MCF 10A (cell line): Measurements from ENCODE around the gene ARMC6. TPM values are rescaled to one million over a fixed set of nuclear protein-coding genes. Genes with fewer than 3 reads are reported as not detected.

ENCODE experiments used
- BruUV-seq: library from RNA; stranded (reverse); fragments of 400-500 nt; replicated peaks from 2 replicates; lab custom pipeline; 2021; lab: Mats Ljungman, UMichigan
- CTCF ChIA-PET: fragments of 300-600 bp; sonication (Branson Sonifier 250); formaldehyde crosslinking; extraction: SDS; loops from one replicate; lab custom pipeline; 2021; ENCODE audit warnings: antibody characterized with exemption, inconsistent platforms; lab: Yijun Ruan, JAX
- POLR2A ChIA-PET: fragments of 300-600, 350-650 bp; sonication (Branson Sonifier 250); formaldehyde crosslinking; extraction: SDS; loops from one replicate; lab custom pipeline; 2020; ENCODE audit warnings: antibody characterized with exemption, inconsistent platforms; lab: Yijun Ruan, JAX
- DNase-seq: peaks from one replicate; pipeline ENCODE4 v3.0.0-alpha.2; 2018; ENCODE audit not compliant: unreplicated experiment
- H3K27ac Mint-ChIP-seq: one replicate; pipeline ENCODE4 v1.8.0; 2022; ENCODE audit warnings: mild to moderate bottlenecking, low read depth, mixed read lengths; ENCODE audit not compliant: unreplicated experiment
- H3K27me3 Mint-ChIP-seq: one replicate; pipeline ENCODE4 v1.8.0; 2022; ENCODE audit warnings: mixed read lengths; ENCODE audit not compliant: insufficient read depth, unreplicated experiment
- H3K36me3 Mint-ChIP-seq: one replicate; pipeline ENCODE4 v1.8.0; 2022; ENCODE audit warnings: mild to moderate bottlenecking, moderate library complexity, mixed read lengths; ENCODE audit not compliant: insufficient read depth, unreplicated experiment
- H3K4me1 Mint-ChIP-seq: one replicate; pipeline ENCODE4 v1.8.0; 2022; ENCODE audit warnings: mixed read lengths; ENCODE audit not compliant: insufficient read depth, unreplicated experiment
- H3K4me3 Mint-ChIP-seq: one replicate; pipeline ENCODE4 v1.8.0; 2022; ENCODE audit warnings: mild to moderate bottlenecking, moderate library complexity, mixed read lengths; ENCODE audit not compliant: unreplicated experiment
- H3K9me3 Mint-ChIP-seq: one replicate; pipeline ENCODE4 v1.8.0; 2022; ENCODE audit warnings: mixed read lengths; ENCODE audit not compliant: unreplicated experiment
- CTCF ChIP-seq: fragments of 200-600 bp; IDR thresholded peaks from one replicate; pipeline ENCODE4 v1.8.0; 2022; ENCODE audit warnings: antibody characterized with exemption, mild to moderate bottlenecking; ENCODE audit not compliant: unreplicated experiment
- intact Hi-C: fragments of 100-400 bp; cut with micrococcal nuclease; formaldehyde crosslinking; loops from 2 replicates; pipeline ENCODE4 v1.14.1; 2022
- total RNA-seq: library from RNA; stranded (reverse); gene quantifications from 2 replicates; pipeline ENCODE4 v1.2.3, GENCODE V29; 2022

Gene ARMC6
- total RNA-seq, 1 experiment from 2014 or later: 37.1 TPM

- H3K36me3 Mint-ChIP-seq: peaks cover 27% of the 10 kb centered on the region
- no peaks in the 10 kb centered on the region for H3K9me3 Mint-ChIP-seq
- intact Hi-C loops: no loop called here
- no peaks in the 10 kb centered on the region for H3K27me3 Mint-ChIP-seq
- CTCF ChIA-PET: interaction anchor here (0.6 to 0.7 kb wide), 2 partner anchors 8 to 16 kb away, joined by 3 to 4 read pairs; no protein-coding TSS in a partner anchor
- no peak overlapping the region for H3K27ac Mint-ChIP-seq
- no peak for TF ChIP-seq CTCF
- H3K4me1 Mint-ChIP-seq: peaks cover 5% of the 10 kb centered on the region
- BruUV-seq: no TSS peak
- DNase-seq: no peak
- no peak overlapping the region for H3K4me3 Mint-ChIP-seq
- POLR2A ChIA-PET: interaction anchor here (0.9 to 1.2 kb wide), 2 partner anchors 23 to 99 kb away, joined by 4 to 8 read pairs; no protein-coding TSS in a partner anchor
Observed at GRCh38 chr19:19039901-19040300, 6.5 kb downstream of the ARMC6 start.

- ChIA-PET CTCF (interaction anchor here (0.6 to 0.7 kb wide), 3 partner anchors 9 to 529 kb away, joined by 3 to 4 read pairs (median 3); no protein-coding TSS in a partner anchor), POLR2A (interaction anchor here (0.9 to 1.2 kb wide), 2 partner anchors 23 to 99 kb away, joined by 4 to 8 read pairs; no protein-coding TSS in a partner anchor)
- BruUV-seq: no TSS peak
- Mint-ChIP-seq H3K27me3 (no peaks in the 10 kb centered on the region), H3K4me3 (no peak overlapping the region), H3K4me1 (peaks cover 5% of the 10 kb centered on the region), H3K36me3 (peaks cover 30% of the 10 kb centered on the region), H3K9me3 (no peaks in the 10 kb centered on the region), H3K27ac (no peak overlapping the region)
- DNase-seq: peak; percentile 93
- TF ChIP-seq CTCF: no peak
- intact Hi-C loops: no loop called here
Observed at GRCh38 chr19:19040417-19040816, 7.0 kb downstream of the ARMC6 start.

- no peaks in the 10 kb centered on the region for H3K27me3 Mint-ChIP-seq
- ChIA-PET CTCF (interaction anchor here (0.7 kb wide), 1 partner anchor 10 kb away, joined by 3 read pairs; no protein-coding TSS in a partner anchor), POLR2A (no interaction called here)
- DNase-seq: no peak
- no peaks in the 10 kb centered on the region for H3K9me3 Mint-ChIP-seq
- peaks cover 5% of the 10 kb centered on the region for H3K4me1 Mint-ChIP-seq
- no peak for TF ChIP-seq CTCF
- H3K36me3 Mint-ChIP-seq: peaks cover 53% of the 10 kb centered on the region
- BruUV-seq: no TSS peak
- H3K4me3 Mint-ChIP-seq: no peak overlapping the region
- intact Hi-C loops: no loop called here
- no peak overlapping the region for H3K27ac Mint-ChIP-seq
Observed at GRCh38 chr19:19042732-19043280, 9.4 kb downstream of the ARMC6 start.

- POLR2A ChIA-PET: no interaction called here
Observed at GRCh38 chr19:19043481-19043880, 10.1 kb downstream of the ARMC6 start.

More at GRCh38 chr19:19043481-19043880, 10.1 kb downstream of the ARMC6 start:
- no peak for DNase-seq
- intact Hi-C loops: no loop called here
- H3K36me3 Mint-ChIP-seq: peaks cover 51% of the 10 kb centered on the region
- no peaks in the 10 kb centered on the region for H3K27me3 Mint-ChIP-seq
- TF ChIP-seq CTCF: no peak
- H3K4me1 Mint-ChIP-seq: peaks cover 5% of the 10 kb centered on the region
- H3K27ac Mint-ChIP-seq: no peak overlapping the region
- H3K4me3 Mint-ChIP-seq: no peak overlapping the region
- BruUV-seq: no TSS peak
- no peaks in the 10 kb centered on the region for H3K9me3 Mint-ChIP-seq
- CTCF ChIA-PET: no interaction called here
